Activated T-helper 1 cell treated with anti-CD3 and anti-CD28 coated beads, Interleukin-2, amount 50 U/mL, for 16 hours (primary cell): ENCODE results near the gene GRID1.

ENCODE experiments used
- DNase-seq, 2 donors: peaks; one replicate each; pipeline ENCODE4 v3.0.0-alpha.2; 2020; ENCODE audit warnings: low read depth in 1 of 2, low spot score in 1 of 2

The GRID1 gene

GRCh38 chr10:86370006-86370585 is 3.5 kb upstream of the GRID1 start:
- DNase-seq = no peak

DNA sequence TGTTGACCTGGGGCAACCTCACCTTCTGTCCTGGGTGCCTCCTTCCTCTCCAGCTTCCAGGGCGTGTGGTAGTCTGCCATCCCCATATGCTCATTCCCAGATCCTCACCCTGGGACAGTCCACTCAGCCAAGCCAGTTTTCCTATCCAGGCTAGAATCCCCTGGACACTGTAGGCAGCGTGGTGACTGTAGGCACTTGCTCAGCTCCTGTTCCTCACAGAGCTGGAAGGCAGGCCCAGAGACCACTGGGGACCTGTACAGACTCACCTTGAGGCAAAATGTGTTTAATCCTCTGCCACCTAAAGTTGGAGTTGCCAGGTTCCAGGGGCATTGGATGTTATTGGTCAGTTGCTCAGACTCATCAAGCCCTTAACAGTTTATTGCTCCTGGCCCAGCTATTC is 2.4 kb upstream of the GRID1 start:
- DNase-seq = no peak

- DNase-seq = no peak
Measured at GRCh38 chr10:86368046-86368445, 1.5 kb upstream of the GRID1 start.

- DNase-seq = no peak
Measured at GRCh38 chr10:86367152-86367951, 757 bp upstream of the GRID1 start.

GRCh38 chr10:86366902-86367151 is 232 bp upstream of the GRID1 start:
- no peak for DNase-seq

- DNase-seq = no peak
Measured at GRCh38 chr10:86365346-86366032, 1.1 kb downstream of the GRID1 start.

DNA sequence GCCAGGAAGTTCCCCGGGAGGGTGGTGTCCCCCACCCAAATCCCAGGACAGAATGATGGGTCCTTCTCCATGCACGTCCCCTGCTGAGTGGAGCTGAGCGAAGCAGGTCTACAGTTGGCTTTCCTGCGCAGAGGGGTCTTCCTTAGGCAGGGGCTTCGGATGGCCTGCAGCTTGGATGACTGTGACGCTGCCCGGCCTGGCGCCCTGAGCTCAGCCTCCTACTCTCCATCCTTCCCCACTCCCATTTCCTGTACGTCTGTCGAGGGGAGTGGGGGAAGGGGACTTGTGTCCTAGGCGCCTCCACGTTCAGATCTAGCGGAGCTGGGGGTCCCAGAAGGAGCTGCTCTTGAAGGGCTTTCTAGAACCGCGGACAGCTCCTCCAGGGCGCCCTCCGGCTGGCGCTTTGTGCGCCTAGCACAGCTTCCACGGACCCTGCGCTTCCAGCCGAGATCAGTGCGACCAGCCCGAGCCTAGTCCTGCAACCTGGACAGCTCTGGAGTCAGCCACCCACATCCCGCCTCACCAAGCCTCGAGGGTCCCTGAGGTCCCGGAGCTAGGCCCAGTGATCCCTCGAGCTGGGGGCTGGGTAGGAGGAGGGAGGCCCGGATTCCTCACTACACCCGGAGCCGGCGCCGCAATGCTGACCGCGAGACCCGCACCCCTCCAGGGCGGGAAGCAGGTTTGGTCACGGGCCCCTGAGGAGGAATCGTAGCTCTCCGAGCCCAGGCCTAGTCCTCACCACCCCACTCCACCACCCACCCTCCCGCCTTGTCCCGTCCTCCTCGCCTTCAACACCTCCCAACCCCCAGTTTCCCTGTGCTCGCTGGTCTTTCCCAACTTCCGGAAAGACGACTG is 1.9 kb downstream of the GRID1 start:
- DNase-seq = no peak

GRCh38 chr10:86363833-86364490 is 2.6 kb downstream of the GRID1 start:
- no peak for DNase-seq

GRCh38 chr10:86363184-86363832 is 3.3 kb downstream of the GRID1 start:
- no peak for DNase-seq

- DNase-seq = no peak
Measured at GRCh38 chr10:86362586-86363183, 3.9 kb downstream of the GRID1 start.

GRCh38 chr10:86362129-86362527 is 4.5 kb downstream of the GRID1 start:
- no peak for DNase-seq

- DNase-seq = no peak
Measured at GRCh38 chr10:86361156-86362128, 5.2 kb downstream of the GRID1 start.

- no peak for DNase-seq
Measured at GRCh38 chr10:86360657-86361056, 5.9 kb downstream of the GRID1 start.

DNA sequence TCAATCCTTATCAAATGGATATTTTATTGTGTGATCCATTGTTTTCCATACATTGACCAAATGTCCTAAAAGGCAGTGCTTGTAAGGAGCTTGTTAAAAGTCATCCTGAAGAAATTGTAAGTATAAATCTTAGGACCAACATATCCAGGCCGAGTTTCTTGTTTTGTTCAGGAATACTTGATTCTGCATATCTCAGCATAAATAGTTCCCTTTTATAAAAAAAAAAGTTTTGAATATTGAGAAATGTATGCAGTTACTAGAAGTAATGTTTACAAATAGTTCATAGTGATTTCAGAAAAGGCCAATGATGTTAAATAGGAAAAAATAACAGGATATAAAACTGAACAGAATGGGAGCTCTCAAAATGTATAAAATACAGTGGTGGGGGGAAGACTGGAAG is 6.6 kb downstream of the GRID1 start:
- no peak for DNase-seq

DNA sequence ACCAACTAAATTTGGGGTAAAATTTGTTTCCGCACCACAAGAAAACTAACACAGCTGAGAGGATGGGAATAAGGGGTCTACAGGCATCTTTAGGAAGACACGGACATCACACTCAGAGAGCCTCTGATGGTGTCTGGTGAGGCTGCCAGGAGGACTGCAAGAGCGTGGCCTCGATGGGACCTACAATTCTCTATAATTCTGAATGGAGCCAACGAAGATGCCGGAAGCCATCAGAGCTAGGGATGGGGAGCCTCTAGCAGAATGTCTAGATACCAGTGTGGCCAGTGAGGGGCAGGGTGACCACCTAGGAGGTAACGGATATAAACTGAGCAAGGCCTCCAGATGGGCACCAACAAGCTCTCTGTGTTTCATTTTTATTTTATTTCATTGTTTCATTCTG is 7.5 kb downstream of the GRID1 start:
- DNase-seq = no peak

- DNase-seq = no peak
Measured at GRCh38 chr10:86357676-86358075, 8.9 kb downstream of the GRID1 start.

DNA sequence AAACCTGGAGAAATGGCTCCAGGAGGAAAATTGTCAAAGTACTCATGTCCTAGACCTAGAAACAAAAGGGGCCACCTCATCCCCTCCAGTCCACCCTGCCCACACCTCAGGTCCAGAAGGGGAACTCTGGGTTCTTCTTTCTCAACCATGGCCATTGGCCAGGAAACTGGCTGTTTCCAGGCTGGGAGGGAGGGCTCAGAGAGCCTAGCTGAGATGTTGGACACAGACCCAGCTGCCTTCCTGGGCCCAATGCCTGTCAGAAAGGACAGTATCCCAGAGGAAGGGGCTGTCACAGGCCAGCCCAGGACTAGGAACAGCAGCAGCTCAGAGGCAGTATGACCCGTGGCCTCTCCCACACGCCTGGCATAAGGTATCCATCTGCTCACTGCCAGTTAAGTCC is 9.6 kb downstream of the GRID1 start:
- no peak for DNase-seq

- DNase-seq = no peak
Measured at GRCh38 chr10:86356296-86356695, 10.3 kb downstream of the GRID1 start.

- DNase-seq = no peak
Measured at GRCh38 chr10:86355571-86356038, 11.0 kb downstream of the GRID1 start.
